ENCODE data around the gene SLC2A8. TPM values are rescaled to one million over a fixed set of nuclear protein-coding genes. Genes with fewer than 3 reads are reported as not detected.

SLC2A8 gene
- total RNA-seq, 6 donors from 2014 or later: 7.0 to 27.4 (median 20.2) TPM

DNA sequence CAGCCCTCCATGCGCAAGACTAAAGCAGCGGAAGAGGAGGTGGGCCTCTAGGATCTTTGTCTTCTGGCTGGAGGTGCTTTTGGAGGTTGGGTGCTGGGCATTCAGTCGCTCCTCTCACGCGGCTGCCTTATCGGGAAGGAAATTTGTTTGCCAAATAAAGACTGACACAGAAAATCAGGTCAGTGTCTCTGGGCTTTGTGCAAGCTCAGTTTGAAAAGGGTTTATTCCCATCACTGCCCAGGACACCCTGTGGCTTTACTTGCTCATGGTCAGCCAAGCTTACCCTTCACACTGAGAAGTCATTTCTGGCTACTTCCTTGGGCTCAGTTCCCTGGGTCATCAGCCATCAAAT, 10.5 kb downstream of the SLC2A8 start:
- no peak for DNase-seq
- Histone ChIP-seq H3K27ac (no peak overlapping the region), H3K27me3 (no peaks in the 10 kb centered on the region), H3K4me1 (no peaks in the 10 kb centered on the region), H3K4me3 (no peak overlapping the region), H3K9me3 (no peaks in the 10 kb centered on the region), H3K36me3 (peaks cover 3 to 38% (median 26%) of the 10 kb centered on the region in 4 donors)
- TF ChIP-seq EP300 (IDR thresholded peaks at IDR 0.05) (no peak), POLR2A (IDR thresholded peaks at IDR 0.05) (no peak)
- TF ChIP-seq, protein P1, sequence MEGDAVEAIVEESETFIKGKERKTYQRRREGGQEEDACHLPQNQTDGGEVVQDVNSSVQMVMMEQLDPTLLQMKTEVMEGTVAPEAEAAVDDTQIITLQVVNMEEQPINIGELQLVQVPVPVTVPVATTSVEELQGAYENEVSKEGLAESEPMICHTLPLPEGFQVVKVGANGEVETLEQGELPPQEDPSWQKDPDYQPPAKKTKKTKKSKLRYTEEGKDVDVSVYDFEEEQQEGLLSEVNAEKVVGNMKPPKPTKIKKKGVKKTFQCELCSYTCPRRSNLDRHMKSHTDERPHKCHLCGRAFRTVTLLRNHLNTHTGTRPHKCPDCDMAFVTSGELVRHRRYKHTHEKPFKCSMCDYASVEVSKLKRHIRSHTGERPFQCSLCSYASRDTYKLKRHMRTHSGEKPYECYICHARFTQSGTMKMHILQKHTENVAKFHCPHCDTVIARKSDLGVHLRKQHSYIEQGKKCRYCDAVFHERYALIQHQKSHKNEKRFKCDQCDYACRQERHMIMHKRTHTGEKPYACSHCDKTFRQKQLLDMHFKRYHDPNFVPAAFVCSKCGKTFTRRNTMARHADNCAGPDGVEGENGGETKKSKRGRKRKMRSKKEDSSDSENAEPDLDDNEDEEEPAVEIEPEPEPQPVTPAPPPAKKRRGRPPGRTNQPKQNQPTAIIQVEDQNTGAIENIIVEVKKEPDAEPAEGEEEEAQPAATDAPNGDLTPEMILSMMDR (IDR thresholded peaks at IDR 0.05): no peak
- 82 to 91% methylated on average over 6 of the region's 6 CpGs for WGBS, 2 donors
- no peak for ATAC-seq (ENCODE audit: low FRiP score in 2 of 2)

DNA sequence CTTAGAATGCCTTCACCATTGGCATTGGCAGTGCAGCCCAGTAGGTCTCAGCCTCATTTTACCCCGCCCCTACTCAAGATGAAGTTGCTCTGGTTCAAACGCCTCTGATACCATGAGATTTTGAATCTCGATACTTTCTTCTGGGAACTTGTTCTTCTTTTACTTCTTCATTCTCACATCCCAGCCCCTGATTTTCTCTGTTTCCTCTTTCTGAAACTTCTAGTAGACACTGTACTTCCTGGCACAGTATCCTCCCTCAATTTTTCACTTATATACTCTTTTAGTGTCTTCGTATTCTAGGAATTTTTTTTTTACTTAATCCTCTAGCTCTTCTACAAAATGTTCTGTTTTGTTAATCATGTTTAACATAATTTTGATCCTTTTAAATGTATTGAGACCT, 14.2 kb downstream of the SLC2A8 start:
- TF ChIP-seq POLR2AphosphoS5 (IDR thresholded peaks at IDR 0.05): no peak
- TF ChIP-seq EP300 (IDR thresholded peaks at IDR 0.05): no peak
- TF ChIP-seq, protein P1 (IDR thresholded peaks at IDR 0.05): no peak
- TF ChIP-seq POLR2A (IDR thresholded peaks at IDR 0.05): no peak
- ATAC-seq (ENCODE audit: low FRiP score in 2 of 2) (peak in 1 of 2 donors; percentile 40), DNase-seq (no peak)
- Histone ChIP-seq H3K27me3 (no peaks in the 10 kb centered on the region), H3K4me1 (no peaks in the 10 kb centered on the region), H3K9me3 (no peaks in the 10 kb centered on the region), H3K36me3 (peaks cover 0 to 11% (median 4%) of the 10 kb centered on the region in 4 donors), H3K4me3 (no peak overlapping the region), H3K27ac (peak overlapping the region in 3 of 4 donors; percentile 18 to 59 (median 35))
- WGBS, 2 donors: 73 to 83% methylated on average over 4 of the region's 4 CpGs

DNA sequence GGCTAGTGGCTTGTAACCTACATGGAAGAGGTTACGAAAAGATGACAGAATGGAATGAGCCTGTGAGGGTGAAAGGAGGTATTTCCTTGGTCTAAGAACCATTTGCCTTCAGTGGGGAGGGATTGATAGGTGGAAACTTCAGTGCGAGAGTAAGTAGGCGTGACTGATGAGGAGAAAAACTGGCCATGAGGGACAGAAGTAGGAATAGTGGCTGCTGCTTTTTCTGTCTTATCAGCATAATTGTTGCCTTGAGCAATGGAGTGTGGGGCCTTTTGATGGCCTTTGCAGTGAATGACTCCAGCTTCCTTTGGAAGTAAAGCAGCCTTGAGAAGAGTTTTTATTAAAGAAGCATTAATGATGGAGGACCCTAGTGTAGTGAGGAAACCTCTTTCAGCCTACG, 18.2 kb downstream of the SLC2A8 start:
- TF ChIP-seq EP300 (IDR thresholded peaks at IDR 0.05) (no peak), POLR2A (IDR thresholded peaks at IDR 0.05) (no peak), POLR2AphosphoS5 (IDR thresholded peaks at IDR 0.05) (no peak)
- TF ChIP-seq, protein P1 (IDR thresholded peaks at IDR 0.05): no peak
- Histone ChIP-seq H3K4me3 (no peak overlapping the region), H3K4me1 (no peaks in the 10 kb centered on the region), H3K9me3 (no peaks in the 10 kb centered on the region), H3K27me3 (no peaks in the 10 kb centered on the region), H3K27ac (no peak overlapping the region), H3K36me3 (no peaks in the 10 kb centered on the region)
- ATAC-seq (ENCODE audit: low FRiP score in 2 of 2) (no peak), DNase-seq (no peak)
- 89 to 90% methylated on average over 4 of the region's 4 CpGs for WGBS, 2 donors

DNA sequence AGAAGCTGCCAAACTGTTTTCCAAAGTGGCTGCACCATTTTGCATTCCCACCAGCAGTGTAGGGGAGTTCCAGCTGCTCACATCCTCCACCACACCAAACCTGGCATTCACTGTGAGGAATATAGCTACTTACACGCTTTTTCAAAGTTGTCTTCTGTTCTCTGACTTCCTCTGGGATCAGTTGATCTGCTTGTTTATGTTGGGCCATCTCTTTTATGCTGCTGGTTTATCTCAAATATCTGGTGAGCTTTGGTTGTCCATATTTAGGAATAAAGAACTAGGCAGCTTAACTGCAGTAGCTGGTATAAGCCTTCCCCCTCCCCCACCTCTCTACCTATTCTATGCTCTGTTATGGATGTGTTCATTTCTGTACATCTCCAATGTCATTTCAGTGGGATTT, 18.7 kb downstream of the SLC2A8 start:
- TF ChIP-seq, protein P1 (IDR thresholded peaks at IDR 0.05): no peak
- TF ChIP-seq POLR2AphosphoS5 (IDR thresholded peaks at IDR 0.05) (no peak), EP300 (IDR thresholded peaks at IDR 0.05) (no peak), POLR2A (IDR thresholded peaks at IDR 0.05) (no peak)
- Histone ChIP-seq H3K27ac (no peak overlapping the region), H3K9me3 (no peaks in the 10 kb centered on the region), H3K27me3 (no peaks in the 10 kb centered on the region), H3K4me3 (no peak overlapping the region), H3K36me3 (no peaks in the 10 kb centered on the region), H3K4me1 (no peaks in the 10 kb centered on the region)
- ATAC-seq (ENCODE audit: low FRiP score in 2 of 2) (no peak), DNase-seq (no peak)
- 70 to 76% methylated on average over 1 of the region's 1 CpG for WGBS, 2 donors
